BE2C (cell line): Measurements from ENCODE around the gene PARM1.

Experiments
- DNase-seq: peaks from one replicate; pipeline ENCODE4 v3.0.0-alpha.2; 2020
- H3K27me3 ChIP-seq: fragments of 250-450 bp; sonication (Bioruptor Pico); 2 replicates; pipeline ENCODE4 v1.5.1; 2020; ENCODE audit warnings: mild to moderate bottlenecking
- H3K36me3 ChIP-seq: fragments of 250-450 bp; sonication (Bioruptor Pico); 2 replicates; pipeline ENCODE4 v1.5.1; 2020; ENCODE audit warnings: mild to moderate bottlenecking
- H3K4me1 ChIP-seq: fragments of 250-450 bp; sonication (Bioruptor Pico); 2 replicates; pipeline ENCODE4 v1.5.1; 2020
- H3K4me3 ChIP-seq: 2 replicates; pipeline ENCODE4 v1.5.1; 2011; ENCODE audit warnings: low read depth, low read length
- H3K9me3 ChIP-seq: fragments of 250-450 bp; sonication (Bioruptor Pico); 2 replicates; pipeline ENCODE4 v1.5.1; 2020
- CTCF ChIP-seq: IDR thresholded peaks from 2 replicates; pipeline ENCODE4 v1.5.1; 2012; ENCODE audit warnings: mild to moderate bottlenecking, low read depth, low read length

Gene PARM1

GRCh38 chr4:74950200-74950599, 17.3 kb downstream of the PARM1 start:
- no peaks in the 10 kb centered on the region for H3K27me3 ChIP-seq
- no peak for DNase-seq
- H3K36me3 ChIP-seq: no peaks in the 10 kb centered on the region
- H3K4me3 ChIP-seq: no peak overlapping the region
- no peaks in the 10 kb centered on the region for H3K9me3 ChIP-seq
- no peak for TF ChIP-seq CTCF
- no peaks in the 10 kb centered on the region for H3K4me1 ChIP-seq

- no peaks in the 10 kb centered on the region for H3K36me3 ChIP-seq
- H3K4me1 ChIP-seq: no peaks in the 10 kb centered on the region
- H3K9me3 ChIP-seq: no peaks in the 10 kb centered on the region
- no peak for TF ChIP-seq CTCF
- H3K27me3 ChIP-seq: no peaks in the 10 kb centered on the region
- DNase-seq: no peak
- H3K4me3 ChIP-seq: no peak overlapping the region
Observed at GRCh38 chr4:74950882-74951281, 18.0 kb downstream of the PARM1 start.

GRCh38 chr4:74953647-74954046, 20.7 kb downstream of the PARM1 start:
- Histone ChIP-seq H3K4me3 (no peak overlapping the region), H3K4me1 (no peaks in the 10 kb centered on the region), H3K36me3 (no peaks in the 10 kb centered on the region), H3K27me3 (no peaks in the 10 kb centered on the region), H3K9me3 (no peaks in the 10 kb centered on the region)
- no peak for DNase-seq
- no peak for TF ChIP-seq CTCF

GRCh38 chr4:74958881-74959280, 26.0 kb downstream of the PARM1 start:
- H3K9me3 ChIP-seq: no peaks in the 10 kb centered on the region
- H3K4me3 ChIP-seq: no peak overlapping the region
- H3K27me3 ChIP-seq: no peaks in the 10 kb centered on the region
- no peak for DNase-seq
- no peaks in the 10 kb centered on the region for H3K36me3 ChIP-seq
- H3K4me1 ChIP-seq: no peaks in the 10 kb centered on the region
- TF ChIP-seq CTCF: no peak

- no peaks in the 10 kb centered on the region for H3K9me3 ChIP-seq
- no peaks in the 10 kb centered on the region for H3K27me3 ChIP-seq
- H3K4me1 ChIP-seq: no peaks in the 10 kb centered on the region
- no peak for TF ChIP-seq CTCF
- no peak overlapping the region for H3K4me3 ChIP-seq
- no peak for DNase-seq
- no peaks in the 10 kb centered on the region for H3K36me3 ChIP-seq
Observed at GRCh38 chr4:74961230-74961629, 28.3 kb downstream of the PARM1 start.

- Histone ChIP-seq H3K36me3 (no peaks in the 10 kb centered on the region), H3K4me1 (no peaks in the 10 kb centered on the region), H3K9me3 (no peaks in the 10 kb centered on the region), H3K4me3 (no peak overlapping the region), H3K27me3 (no peaks in the 10 kb centered on the region)
- TF ChIP-seq CTCF: no peak
- DNase-seq: no peak
Observed at GRCh38 chr4:74962584-74962983, 29.7 kb downstream of the PARM1 start.
